Dermis microvascular lymphatic vessel endothelial cell (primary cell): ENCODE measurements around the gene DOK6. TPM values are rescaled to one million over a fixed set of nuclear protein-coding genes. Genes with fewer than 3 reads are reported as not detected.
"Not testable (repeated sequence)": the region's sequence is repeated elsewhere in the genome, so short reads cannot be mapped to it uniquely, and the experiment has no call there.

Experiments used
- DNase-seq, 2 donors: peaks; one replicate each; pipeline versions ENCODE4 v3.0.0 to v3.0.0-alpha.2; 2010; ENCODE audit warnings: low read depth in 2 of 2
- total RNA-seq: library from RNA; depleted of rRNA; stranded (reverse); fragments of >200 nt; gene quantifications from 2 replicates; pipeline ENCODE4 v1.2.1, GENCODE V29; 2014

DOK6 gene
- total RNA-seq, 1 donor from 2014 or later: 0.51 TPM

- no peak for DNase-seq
Measured at GRCh38 chr18:69790649-69791048, 390.0 kb downstream of the DOK6 start.

- DNase-seq: no peak
Measured at GRCh38 chr18:69795791-69796190, 395.1 kb downstream of the DOK6 start.

- no peak for DNase-seq
Measured at GRCh38 chr18:69804776-69805501, 404.3 kb downstream of the DOK6 start.

GRCh38 chr18:69808399-69808798 is 407.7 kb downstream of the DOK6 start:
- no peak for DNase-seq

GRCh38 chr18:69813559-69813958 is 412.9 kb downstream of the DOK6 start:
- no peak for DNase-seq

GRCh38 chr18:69814861-69815385 is 414.2 kb downstream of the DOK6 start:
- DNase-seq: no peak

GRCh38 chr18:69817335-69817940 is 416.8 kb downstream of the DOK6 start:
- DNase-seq: no peak

GRCh38 chr18:69819460-69819859 is 418.8 kb downstream of the DOK6 start:
- no peak for DNase-seq

- no peak for DNase-seq
Measured at GRCh38 chr18:69820538-69820937, 419.9 kb downstream of the DOK6 start.

- DNase-seq: no peak
Measured at GRCh38 chr18:69830189-69830588, 429.5 kb downstream of the DOK6 start.

GRCh38 chr18:69834980-69835379 is 434.3 kb downstream of the DOK6 start:
- DNase-seq: not testable (repeated sequence)

- DNase-seq: no peak
Measured at GRCh38 chr18:69838003-69838402, 437.3 kb downstream of the DOK6 start.

GRCh38 chr18:69838620-69839411 is 438.1 kb downstream of the DOK6 start:
- no peak for DNase-seq

- no peak for DNase-seq
Measured at GRCh38 chr18:69839497-69839896, 438.8 kb downstream of the DOK6 start.

GRCh38 chr18:69840001-69840400 is 439.3 kb downstream of the DOK6 start:
- no peak for DNase-seq

GRCh38 chr18:69840445-69840844 is 439.8 kb downstream of the DOK6 start:
- DNase-seq: no peak

- no peak for DNase-seq
Measured at GRCh38 chr18:69841117-69841516, 440.4 kb downstream of the DOK6 start.

GRCh38 chr18:69843015-69843414 is 442.3 kb downstream of the DOK6 start:
- no peak for DNase-seq

GRCh38 chr18:69844656-69845055 is 444.0 kb downstream of the DOK6 start:
- no peak for DNase-seq

GRCh38 chr18:69845593-69846506 is 445.2 kb downstream of the DOK6 start:
- no peak for DNase-seq

- no peak for DNase-seq
Measured at GRCh38 chr18:69853051-69853450, 452.4 kb downstream of the DOK6 start.
